Neural cell (in vitro differentiated cells): ENCODE results near the gene ENTREP3. TPM values are rescaled to one million over a fixed set of nuclear protein-coding genes. Genes with fewer than 3 reads are reported as not detected.

Experiments used
- H2AFZ ChIP-seq: fragments of 200-600, 300-800 bp; sonication (generic), shearing (Covaris generic); 2 replicates; pipeline ENCODE4 v1.6.0; 2014; ENCODE audit warnings: low read depth, mild to moderate bottlenecking, antibody characterized with exemption, low read length, moderate library complexity
- H3F3A ChIP-seq: fragments of 200-600 bp; shearing (Covaris generic); 2 replicates; pipeline ENCODE4 v1.6.1; 2016; ENCODE audit warnings: mild to moderate bottlenecking, moderate library complexity, mixed read lengths, antibody characterized with exemption, low read length; ENCODE audit not compliant: insufficient read depth, poor library complexity, severe bottlenecking
- H3K27ac ChIP-seq: fragments of 200-600, 300-800 bp; sonication (generic), shearing (Covaris generic); 2 replicates; pipeline ENCODE4 v1.5.1; 2014; ENCODE audit warnings: mild to moderate bottlenecking, low read length, moderate library complexity
- H3K27me3 ChIP-seq: fragments of 300-800, 200-600 bp; sonication (generic), shearing (Covaris generic); 2 replicates; pipeline ENCODE4 v1.6.0; 2014; ENCODE audit warnings: mild to moderate bottlenecking, low read depth, low read length, moderate library complexity; ENCODE audit not compliant: insufficient read depth
- H3K36me3 ChIP-seq: fragments of 300-800, 200-600 bp; sonication (generic), shearing (Covaris generic); 2 replicates; pipeline ENCODE4 v1.5.1; 2014; ENCODE audit warnings: mild to moderate bottlenecking, antibody characterized with exemption, low read length, moderate library complexity; ENCODE audit not compliant: insufficient read depth
- H3K4me2 ChIP-seq: fragments of 300-800, 200-600 bp; sonication (generic), shearing (Covaris generic); 2 replicates; pipeline ENCODE4 v1.6.0; 2014; ENCODE audit warnings: mild to moderate bottlenecking, low read length
- H3K4me3 ChIP-seq: fragments of 300-800, 200-600 bp; sonication (generic), shearing (Covaris generic); 2 replicates; pipeline ENCODE4 v1.5.1; 2014; ENCODE audit warnings: mild to moderate bottlenecking, low read length, moderate library complexity
- H3K79me2 ChIP-seq: fragments of 200-600 bp; shearing (Covaris generic); replicated peaks from 2 replicates; pipeline ENCODE4 v1.6.0; 2014; ENCODE audit warnings: mild to moderate bottlenecking, low read length, moderate library complexity; ENCODE audit not compliant: insufficient read depth
- H3K9ac ChIP-seq: fragments of 300-800, 200-600 bp; sonication (generic), shearing (Covaris generic); 2 replicates; pipeline ENCODE4 v1.6.1; 2016; ENCODE audit warnings: mild to moderate bottlenecking, low read length, mixed read lengths
- H3K9me2 ChIP-seq: fragments of 200-600 bp; shearing (Covaris generic); 2 replicates; pipeline ENCODE4 v1.6.1; 2016; ENCODE audit warnings: mild to moderate bottlenecking, low read length, mixed read lengths; ENCODE audit not compliant: insufficient read depth
- H3K9me3 ChIP-seq: fragments of 200-600, 300-800 bp; sonication (generic), shearing (Covaris generic); 2 replicates; pipeline ENCODE4 v1.6.1; 2016; ENCODE audit warnings: mild to moderate bottlenecking, mixed run types, low read length, moderate library complexity, mixed read lengths
- H4K20me1 ChIP-seq: fragments of 200-600 bp; shearing (Covaris generic); 2 replicates; pipeline ENCODE4 v1.6.1; 2016; ENCODE audit warnings: mild to moderate bottlenecking, mixed run types; ENCODE audit not compliant: insufficient read depth
- EP300 ChIP-seq: fragments of 450-650 bp; conservative IDR thresholded peaks from 2 replicates; pipeline ENCODE4 v1.6.1; 2014; ENCODE audit warnings: antibody characterized with exemption, mild to moderate bottlenecking, moderate library complexity; ENCODE audit not compliant: poor library complexity, severe bottlenecking
- EZH2 ChIP-seq: fragments of 200-600, 300-800 bp; shearing (Covaris generic), sonication (generic); IDR thresholded peaks from 2 replicates; pipeline ENCODE4 v1.6.1; 2014; ENCODE audit warnings: antibody characterized with exemption, low read length, borderline replicate concordance, mild to moderate bottlenecking; ENCODE audit not compliant: insufficient read depth, poor library complexity, severe bottlenecking
- MXI1 ChIP-seq: fragments of 450-650 bp; conservative IDR thresholded peaks from 2 replicates; pipeline ENCODE4 v1.6.1; 2014; ENCODE audit warnings: antibody characterized with exemption, mild to moderate bottlenecking; ENCODE audit not compliant: poor library complexity, severe bottlenecking
- POLR2AphosphoS5 ChIP-seq: IDR thresholded peaks from 2 replicates; pipeline ENCODE4 v1.6.1; 2012
- RAD21 ChIP-seq: fragments of 450-650 bp; conservative IDR thresholded peaks from 2 replicates; pipeline ENCODE4 v1.6.1; 2014; ENCODE audit warnings: antibody characterized with exemption, mild to moderate bottlenecking, moderate library complexity
- SMC3 ChIP-seq: fragments of 450-650 bp; conservative IDR thresholded peaks from 2 replicates; pipeline ENCODE4 v1.6.1; 2014; ENCODE audit warnings: antibody characterized with exemption, mild to moderate bottlenecking, moderate library complexity; ENCODE audit not compliant: poor library complexity
- TAF1 ChIP-seq: IDR thresholded peaks from 2 replicates; pipeline ENCODE4 v1.6.1; 2012; ENCODE audit warnings: low read depth
- polyA plus RNA-seq: library from polyadenylated mRNA; depleted of rRNA; stranded (reverse); fragments of >200 nt; gene quantifications from 2 replicates; pipeline ENCODE4 v1.2.3, GENCODE V29; 2014
- TF ChIP-seq, protein P1 (sequence below): IDR thresholded peaks from 2 replicates; pipeline ENCODE4 v1.6.1; 2012; ENCODE audit warnings: borderline replicate concordance
- TF ChIP-seq, protein P2 (sequence below): fragments of 450-650 bp; IDR thresholded peaks from 2 replicates; pipeline ENCODE4 v1.5.1; 2014; ENCODE audit warnings: antibody characterized with exemption, mild to moderate bottlenecking, moderate library complexity; ENCODE audit not compliant: poor library complexity, severe bottlenecking

Gene ENTREP3
- polyA plus RNA-seq, 1 donor from 2014 or later = 11.1 TPM

DNA sequence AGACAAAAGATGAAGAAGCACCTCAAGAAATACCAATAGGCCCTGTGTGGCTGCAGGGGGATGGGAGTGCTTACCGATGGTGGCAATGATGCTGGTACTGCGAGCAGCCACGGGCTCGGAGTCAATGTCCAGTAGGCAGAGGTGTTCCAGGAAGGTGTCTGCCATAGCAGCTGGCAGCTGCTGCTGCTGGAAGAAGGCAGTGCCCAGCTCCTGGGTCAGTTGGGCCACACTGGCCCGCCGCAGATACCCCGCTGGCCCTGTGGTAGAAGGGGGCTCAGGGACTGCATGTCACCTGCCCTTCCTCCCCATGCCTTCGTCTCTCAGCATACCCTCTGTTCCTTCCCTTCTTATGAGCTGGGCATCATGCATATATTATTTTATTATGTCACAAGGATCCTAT is 44.7 kb upstream of the ENTREP3 start:
- H3K9me3 ChIP-seq = no peaks in the 10 kb centered on the region
- no peak overlapping the region for H2AFZ ChIP-seq
- H3K36me3 ChIP-seq = no peaks in the 10 kb centered on the region
- no peaks in the 10 kb centered on the region for H3F3A ChIP-seq
- no peaks in the 10 kb centered on the region for H3K9me2 ChIP-seq
- no peaks in the 10 kb centered on the region for H4K20me1 ChIP-seq
- no peak overlapping the region for H3K4me2 ChIP-seq
- H3K9ac ChIP-seq = no peak overlapping the region
- peaks cover 12% of the 10 kb centered on the region for H3K27me3 ChIP-seq
- H3K27ac ChIP-seq = no peak overlapping the region
- TF ChIP-seq RAD21 (no peak), EZH2 (no peak), SMC3 (no peak), EP300 (no peak)
- TF ChIP-seq, protein P1, sequence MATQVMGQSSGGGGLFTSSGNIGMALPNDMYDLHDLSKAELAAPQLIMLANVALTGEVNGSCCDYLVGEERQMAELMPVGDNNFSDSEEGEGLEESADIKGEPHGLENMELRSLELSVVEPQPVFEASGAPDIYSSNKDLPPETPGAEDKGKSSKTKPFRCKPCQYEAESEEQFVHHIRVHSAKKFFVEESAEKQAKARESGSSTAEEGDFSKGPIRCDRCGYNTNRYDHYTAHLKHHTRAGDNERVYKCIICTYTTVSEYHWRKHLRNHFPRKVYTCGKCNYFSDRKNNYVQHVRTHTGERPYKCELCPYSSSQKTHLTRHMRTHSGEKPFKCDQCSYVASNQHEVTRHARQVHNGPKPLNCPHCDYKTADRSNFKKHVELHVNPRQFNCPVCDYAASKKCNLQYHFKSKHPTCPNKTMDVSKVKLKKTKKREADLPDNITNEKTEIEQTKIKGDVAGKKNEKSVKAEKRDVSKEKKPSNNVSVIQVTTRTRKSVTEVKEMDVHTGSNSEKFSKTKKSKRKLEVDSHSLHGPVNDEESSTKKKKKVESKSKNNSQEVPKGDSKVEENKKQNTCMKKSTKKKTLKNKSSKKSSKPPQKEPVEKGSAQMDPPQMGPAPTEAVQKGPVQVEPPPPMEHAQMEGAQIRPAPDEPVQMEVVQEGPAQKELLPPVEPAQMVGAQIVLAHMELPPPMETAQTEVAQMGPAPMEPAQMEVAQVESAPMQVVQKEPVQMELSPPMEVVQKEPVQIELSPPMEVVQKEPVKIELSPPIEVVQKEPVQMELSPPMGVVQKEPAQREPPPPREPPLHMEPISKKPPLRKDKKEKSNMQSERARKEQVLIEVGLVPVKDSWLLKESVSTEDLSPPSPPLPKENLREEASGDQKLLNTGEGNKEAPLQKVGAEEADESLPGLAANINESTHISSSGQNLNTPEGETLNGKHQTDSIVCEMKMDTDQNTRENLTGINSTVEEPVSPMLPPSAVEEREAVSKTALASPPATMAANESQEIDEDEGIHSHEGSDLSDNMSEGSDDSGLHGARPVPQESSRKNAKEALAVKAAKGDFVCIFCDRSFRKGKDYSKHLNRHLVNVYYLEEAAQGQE = no peak
- TF ChIP-seq, protein P2, sequence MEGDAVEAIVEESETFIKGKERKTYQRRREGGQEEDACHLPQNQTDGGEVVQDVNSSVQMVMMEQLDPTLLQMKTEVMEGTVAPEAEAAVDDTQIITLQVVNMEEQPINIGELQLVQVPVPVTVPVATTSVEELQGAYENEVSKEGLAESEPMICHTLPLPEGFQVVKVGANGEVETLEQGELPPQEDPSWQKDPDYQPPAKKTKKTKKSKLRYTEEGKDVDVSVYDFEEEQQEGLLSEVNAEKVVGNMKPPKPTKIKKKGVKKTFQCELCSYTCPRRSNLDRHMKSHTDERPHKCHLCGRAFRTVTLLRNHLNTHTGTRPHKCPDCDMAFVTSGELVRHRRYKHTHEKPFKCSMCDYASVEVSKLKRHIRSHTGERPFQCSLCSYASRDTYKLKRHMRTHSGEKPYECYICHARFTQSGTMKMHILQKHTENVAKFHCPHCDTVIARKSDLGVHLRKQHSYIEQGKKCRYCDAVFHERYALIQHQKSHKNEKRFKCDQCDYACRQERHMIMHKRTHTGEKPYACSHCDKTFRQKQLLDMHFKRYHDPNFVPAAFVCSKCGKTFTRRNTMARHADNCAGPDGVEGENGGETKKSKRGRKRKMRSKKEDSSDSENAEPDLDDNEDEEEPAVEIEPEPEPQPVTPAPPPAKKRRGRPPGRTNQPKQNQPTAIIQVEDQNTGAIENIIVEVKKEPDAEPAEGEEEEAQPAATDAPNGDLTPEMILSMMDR = no peak
- no peaks in the 10 kb centered on the region for H3K79me2 ChIP-seq
- no peak overlapping the region for H3K4me3 ChIP-seq

DNA sequence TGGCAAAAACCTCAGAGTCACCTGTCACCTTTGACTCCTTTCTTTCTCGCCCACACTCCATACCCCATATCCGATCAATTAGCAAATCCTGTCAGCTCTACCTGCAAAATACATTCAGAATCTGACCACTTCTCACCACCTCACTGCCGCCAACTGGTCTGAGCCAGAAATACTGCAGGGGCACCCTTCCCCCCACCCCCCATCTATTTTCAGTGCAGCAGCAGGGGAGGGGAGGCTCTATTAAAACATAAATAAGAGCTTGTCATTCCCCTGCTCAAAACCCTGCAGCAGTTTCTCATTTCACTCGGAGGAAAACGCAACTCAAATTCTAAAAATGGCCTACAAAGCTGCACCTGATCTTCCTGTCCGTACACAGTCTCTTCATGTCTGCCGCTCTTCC is 42.1 kb upstream of the ENTREP3 start:
- no peaks in the 10 kb centered on the region for H3K36me3 ChIP-seq
- H3K27me3 ChIP-seq = peaks cover 27% of the 10 kb centered on the region
- H2AFZ ChIP-seq = no peak overlapping the region
- TF ChIP-seq EP300 (no peak), MXI1 (no peak), EZH2 (no peak), TAF1 (no peak), RAD21 (no peak), SMC3 (no peak), POLR2AphosphoS5 (no peak)
- TF ChIP-seq, protein P2 = no peak
- TF ChIP-seq, protein P1 = no peak
- no peaks in the 10 kb centered on the region for H3K9me3 ChIP-seq
- H3K9ac ChIP-seq = no peak overlapping the region
- no peak overlapping the region for H3K27ac ChIP-seq
- no peaks in the 10 kb centered on the region for H4K20me1 ChIP-seq
- no peaks in the 10 kb centered on the region for H3F3A ChIP-seq
- no peak overlapping the region for H3K4me2 ChIP-seq
- no peak overlapping the region for H3K4me3 ChIP-seq
- no peaks in the 10 kb centered on the region for H3K9me2 ChIP-seq
- no peaks in the 10 kb centered on the region for H3K79me2 ChIP-seq
